Kasumi-1 (cell line): ENCODE measurements around the gene CDK5.
"Not testable (repeated sequence)": the region's sequence is repeated elsewhere in the genome, so short reads cannot be mapped to it uniquely, and the experiment has no call there.

Experiments
- DNase-seq, 2 experiments: peaks; one replicate each; lab custom pipeline; 2025; lab: John Stamatoyannopoulos, UW

Gene CDK5

GRCh38 chr7:151014950-151015349 is 42.7 kb downstream of the CDK5 start:
- DNase-seq: no peak

GRCh38 chr7:151013733-151014497 is 43.8 kb downstream of the CDK5 start:
- peak; percentile 53 to 62 for DNase-seq

- DNase-seq: no peak
Measured at GRCh38 chr7:151013356-151013732, 44.4 kb downstream of the CDK5 start.

GRCh38 chr7:151012911-151013347 is 44.8 kb downstream of the CDK5 start:
- peak; percentile 23 to 57 for DNase-seq

GRCh38 chr7:151012031-151012692 is 45.5 kb downstream of the CDK5 start:
- DNase-seq: no peak

GRCh38 chr7:151011616-151012015 is 46.1 kb downstream of the CDK5 start:
- not testable (repeated sequence) for DNase-seq

GRCh38 chr7:151011097-151011409 is 46.6 kb downstream of the CDK5 start:
- DNase-seq: no peak

- DNase-seq: peak; percentile 55 to 66
Measured at GRCh38 chr7:151010307-151011096, 47.2 kb downstream of the CDK5 start.

- no peak for DNase-seq
Measured at GRCh38 chr7:151010037-151010306, 47.7 kb downstream of the CDK5 start.

GRCh38 chr7:151009327-151010036 is 48.2 kb downstream of the CDK5 start:
- DNase-seq: no peak

- no peak for DNase-seq
Measured at GRCh38 chr7:151008511-151009323, 49.0 kb downstream of the CDK5 start.

GRCh38 chr7:151008143-151008510 is 49.6 kb downstream of the CDK5 start:
- peak; percentile 63 to 64 for DNase-seq

- no peak for DNase-seq
Measured at GRCh38 chr7:151007469-151007898, 50.2 kb downstream of the CDK5 start.

GRCh38 chr7:151006590-151007300 is 51.0 kb downstream of the CDK5 start:
- no peak for DNase-seq

GRCh38 chr7:151005566-151005965 is 52.1 kb downstream of the CDK5 start:
- DNase-seq: no peak
